Fibroblast of lung (primary cell): ENCODE results near the gene NRBF2.

Source experiments
- EZH2 ChIP-seq: IDR thresholded peaks from 2 replicates; pipeline ENCODE4 v1.5.1; 2012; ENCODE audit warnings: low read length, control low read depth, mild to moderate bottlenecking; ENCODE audit errors: missing control alignments
- TF ChIP-seq, protein P1 (sequence below), 2 donors: IDR thresholded peaks in 1 of 2; conservative IDR thresholded peaks in 1 of 2; 1 replicate in 1 of 2; 2 replicates in 1 of 2; pipeline ENCODE4 v1.5.1; 2011 to 2012; ENCODE audit warnings: low read length in 2 of 2, control low read depth in 1 of 2, inconsistent platforms in 1 of 2, low read depth in 1 of 2, mild to moderate bottlenecking in 1 of 2

DNA sequence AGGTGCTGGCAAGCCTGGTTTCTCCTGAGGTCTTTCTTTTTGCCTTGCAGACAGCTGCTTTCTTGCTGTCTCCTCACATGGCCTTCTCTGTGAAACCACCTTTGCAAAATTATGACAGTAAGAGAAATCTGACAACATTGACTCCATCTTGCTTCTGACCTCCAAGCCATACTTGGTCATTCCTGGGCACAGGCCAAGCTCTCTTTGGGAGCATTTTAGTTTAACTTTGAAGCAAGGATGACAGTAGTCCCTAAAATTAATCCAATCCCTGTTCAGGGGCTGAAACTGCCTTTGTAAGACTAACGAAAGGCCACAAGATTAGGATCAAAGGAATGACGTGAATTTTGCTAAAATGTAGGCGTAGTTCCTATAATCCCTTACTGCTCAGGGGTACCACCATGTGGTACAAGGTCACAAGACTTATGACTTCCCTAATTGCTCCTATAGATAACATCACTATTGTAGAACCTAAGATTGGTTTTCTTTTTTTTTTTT, 25.1 kb upstream of the NRBF2 start:
- TF ChIP-seq, protein P1, sequence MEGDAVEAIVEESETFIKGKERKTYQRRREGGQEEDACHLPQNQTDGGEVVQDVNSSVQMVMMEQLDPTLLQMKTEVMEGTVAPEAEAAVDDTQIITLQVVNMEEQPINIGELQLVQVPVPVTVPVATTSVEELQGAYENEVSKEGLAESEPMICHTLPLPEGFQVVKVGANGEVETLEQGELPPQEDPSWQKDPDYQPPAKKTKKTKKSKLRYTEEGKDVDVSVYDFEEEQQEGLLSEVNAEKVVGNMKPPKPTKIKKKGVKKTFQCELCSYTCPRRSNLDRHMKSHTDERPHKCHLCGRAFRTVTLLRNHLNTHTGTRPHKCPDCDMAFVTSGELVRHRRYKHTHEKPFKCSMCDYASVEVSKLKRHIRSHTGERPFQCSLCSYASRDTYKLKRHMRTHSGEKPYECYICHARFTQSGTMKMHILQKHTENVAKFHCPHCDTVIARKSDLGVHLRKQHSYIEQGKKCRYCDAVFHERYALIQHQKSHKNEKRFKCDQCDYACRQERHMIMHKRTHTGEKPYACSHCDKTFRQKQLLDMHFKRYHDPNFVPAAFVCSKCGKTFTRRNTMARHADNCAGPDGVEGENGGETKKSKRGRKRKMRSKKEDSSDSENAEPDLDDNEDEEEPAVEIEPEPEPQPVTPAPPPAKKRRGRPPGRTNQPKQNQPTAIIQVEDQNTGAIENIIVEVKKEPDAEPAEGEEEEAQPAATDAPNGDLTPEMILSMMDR (conservative IDR thresholded peaks at IDR 0.05 in 1 of 2, IDR thresholded peaks at IDR 0.05 in 1 of 2; ENCODE audit: low read depth in 1 of 2, low read length in 2 of 2) = no peak
- no peak for TF ChIP-seq EZH2
